ENCODE results near the gene NUDC.

DNA sequence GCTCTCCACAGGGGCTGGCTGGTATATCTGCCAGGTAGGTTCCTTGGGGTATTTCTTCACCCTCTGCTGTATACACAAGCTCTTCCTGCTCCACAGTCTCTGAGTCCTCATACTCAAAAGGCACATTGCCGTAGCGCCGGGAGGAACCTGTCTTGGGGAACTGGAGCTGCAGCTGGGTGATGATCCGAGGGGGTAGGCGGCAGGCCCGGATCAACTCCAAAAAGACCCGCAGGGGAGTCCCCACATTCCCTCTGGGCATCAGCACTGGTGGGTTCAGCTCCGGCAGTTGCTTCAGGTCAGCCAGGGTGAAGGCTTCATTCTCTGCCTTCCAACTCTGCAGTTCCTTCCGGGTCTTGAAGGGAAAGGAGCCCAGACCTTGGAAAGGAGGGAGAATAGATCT lies 24.2 kb upstream of the NUDC start:
- TF ChIP-seq, protein P1, sequence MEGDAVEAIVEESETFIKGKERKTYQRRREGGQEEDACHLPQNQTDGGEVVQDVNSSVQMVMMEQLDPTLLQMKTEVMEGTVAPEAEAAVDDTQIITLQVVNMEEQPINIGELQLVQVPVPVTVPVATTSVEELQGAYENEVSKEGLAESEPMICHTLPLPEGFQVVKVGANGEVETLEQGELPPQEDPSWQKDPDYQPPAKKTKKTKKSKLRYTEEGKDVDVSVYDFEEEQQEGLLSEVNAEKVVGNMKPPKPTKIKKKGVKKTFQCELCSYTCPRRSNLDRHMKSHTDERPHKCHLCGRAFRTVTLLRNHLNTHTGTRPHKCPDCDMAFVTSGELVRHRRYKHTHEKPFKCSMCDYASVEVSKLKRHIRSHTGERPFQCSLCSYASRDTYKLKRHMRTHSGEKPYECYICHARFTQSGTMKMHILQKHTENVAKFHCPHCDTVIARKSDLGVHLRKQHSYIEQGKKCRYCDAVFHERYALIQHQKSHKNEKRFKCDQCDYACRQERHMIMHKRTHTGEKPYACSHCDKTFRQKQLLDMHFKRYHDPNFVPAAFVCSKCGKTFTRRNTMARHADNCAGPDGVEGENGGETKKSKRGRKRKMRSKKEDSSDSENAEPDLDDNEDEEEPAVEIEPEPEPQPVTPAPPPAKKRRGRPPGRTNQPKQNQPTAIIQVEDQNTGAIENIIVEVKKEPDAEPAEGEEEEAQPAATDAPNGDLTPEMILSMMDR (IDR thresholded peaks at IDR 0.05), result no peak
- TF ChIP-seq POLR2A (IDR thresholded peaks at IDR 0.05), result no peak
- TF ChIP-seq POLR2AphosphoS5 (IDR thresholded peaks at IDR 0.05), result no peak
- no peak for TF ChIP-seq EP300 (IDR thresholded peaks at IDR 0.05)

All from suprapubic skin (tissue), 4 donors.